NCI-H1436 (cell line): ENCODE results near the gene TXLNA.
A peak's percentile ranks its signal among the peaks of the same experiment; 100 is the strongest.
"Not testable (repeated sequence)": the region's sequence is repeated elsewhere in the genome, so short reads cannot be mapped to it uniquely, and the experiment has no call there.

ENCODE experiments used
- DNase-seq: peaks from one replicate; lab custom pipeline; 2025; lab: John Stamatoyannopoulos, UW

Gene TXLNA

GRCh38 chr1:32179443-32180185 is at the start of gene TXLNA:
Gene TXLNA, plus strand, starts transcription at chr1:32179675. Its CDS starts 671 bp downstream, at chr1:32180346.
- DNase-seq, result peak; percentile 91

GRCh38 chr1:32133950-32134280 is 45.6 kb upstream of the TXLNA start:
- DNase-seq, result not testable (repeated sequence)

GRCh38 chr1:32137111-32137510 is 42.4 kb upstream of the TXLNA start:
- no peak for DNase-seq

GRCh38 chr1:32138965-32139364 is 40.5 kb upstream of the TXLNA start:
- DNase-seq, result no peak

- no peak for DNase-seq
Measured at GRCh38 chr1:32142446-32143301, 36.8 kb upstream of the TXLNA start.

- DNase-seq, result not testable (repeated sequence)
Measured at GRCh38 chr1:32143302-32143695, 36.2 kb upstream of the TXLNA start.

- DNase-seq, result no peak
Measured at GRCh38 chr1:32144033-32144432, 35.4 kb upstream of the TXLNA start.

- not testable (repeated sequence) for DNase-seq
Measured at GRCh38 chr1:32147799-32148198, 31.7 kb upstream of the TXLNA start.

- no peak for DNase-seq
Measured at GRCh38 chr1:32150847-32151246, 28.6 kb upstream of the TXLNA start.

- DNase-seq, result peak; percentile 16
Measured at GRCh38 chr1:32151319-32151787, 28.1 kb upstream of the TXLNA start.

- no peak for DNase-seq
Measured at GRCh38 chr1:32159189-32159588, 20.3 kb upstream of the TXLNA start.

GRCh38 chr1:32163405-32163804 is 16.1 kb upstream of the TXLNA start:
- DNase-seq, result no peak

GRCh38 chr1:32165633-32166032 is 13.8 kb upstream of the TXLNA start:
- DNase-seq, result not testable (repeated sequence)

- DNase-seq, result no peak
Measured at GRCh38 chr1:32170991-32171390, 8.5 kb upstream of the TXLNA start.

- DNase-seq, result no peak
Measured at GRCh38 chr1:32172621-32173245, 6.7 kb upstream of the TXLNA start.

GRCh38 chr1:32178380-32179192 is 889 bp upstream of the TXLNA start:
- DNase-seq, result no peak

GRCh38 chr1:32179193-32179442 is 357 bp upstream of the TXLNA start:
- DNase-seq, result no peak

- no peak for DNase-seq
Measured at GRCh38 chr1:32180186-32181060, 948 bp downstream of the TXLNA start.

GRCh38 chr1:32181065-32181464 is 1.6 kb downstream of the TXLNA start:
- no peak for DNase-seq

- no peak for DNase-seq
Measured at GRCh38 chr1:32181563-32181962, 2.1 kb downstream of the TXLNA start.

GRCh38 chr1:32182060-32182459 is 2.6 kb downstream of the TXLNA start:
- no peak for DNase-seq
